ENCODE data around the gene CD86.

- TF ChIP-seq CTCF (IDR thresholded peaks at IDR 0.05) (no peak), POLR2A (IDR thresholded peaks at IDR 0.05) (no peak)
Measured at GRCh38 chr3:122021037-122021436, 34.1 kb upstream of the CD86 start.
